Right renal cortex interstitium (tissue), 3 donors: ENCODE results near the gene ZNF524. TPM values are rescaled to one million over a fixed set of nuclear protein-coding genes. Genes with fewer than 3 reads are reported as not detected.

Experiments
- DNase-seq, 3 donors: peaks; one replicate each; pipeline ENCODE4 v3.0.0-alpha.2; 2013; ENCODE audit warnings: low read depth in 3 of 3, low spot score in 2 of 3
- polyA plus RNA-seq, 3 donors: library from polyadenylated mRNA; unstranded; fragments of 120-200 nt; gene quantifications; one replicate each; pipeline ENCODE4 v1.2.1, GENCODE V29; 2013; ENCODE audit not compliant: insufficient read length in 3 of 3

Gene ZNF524
- polyA plus RNA-seq, 3 donors = 6.0 to 8.1 (median 6.6) TPM

DNA sequence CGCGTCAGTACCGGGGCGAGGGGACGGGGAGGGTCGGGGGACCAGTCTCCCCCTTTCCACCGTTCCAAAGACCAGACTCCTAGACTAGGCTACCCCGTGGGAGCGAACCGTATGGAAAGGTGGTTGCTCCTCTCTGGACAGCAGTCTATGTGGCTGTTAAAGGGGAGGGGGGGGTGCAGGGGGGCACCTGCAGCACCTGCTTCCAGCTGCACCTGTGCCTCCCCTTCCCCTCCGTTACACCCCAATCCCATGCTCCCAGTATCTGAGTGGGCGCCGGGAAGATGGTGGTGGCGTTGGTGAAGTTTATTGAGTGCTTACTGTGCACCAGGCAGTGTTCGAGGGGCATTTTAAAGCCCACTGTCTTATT lies 557 bp downstream of the ZNF524 start:
- no peak for DNase-seq

DNA sequence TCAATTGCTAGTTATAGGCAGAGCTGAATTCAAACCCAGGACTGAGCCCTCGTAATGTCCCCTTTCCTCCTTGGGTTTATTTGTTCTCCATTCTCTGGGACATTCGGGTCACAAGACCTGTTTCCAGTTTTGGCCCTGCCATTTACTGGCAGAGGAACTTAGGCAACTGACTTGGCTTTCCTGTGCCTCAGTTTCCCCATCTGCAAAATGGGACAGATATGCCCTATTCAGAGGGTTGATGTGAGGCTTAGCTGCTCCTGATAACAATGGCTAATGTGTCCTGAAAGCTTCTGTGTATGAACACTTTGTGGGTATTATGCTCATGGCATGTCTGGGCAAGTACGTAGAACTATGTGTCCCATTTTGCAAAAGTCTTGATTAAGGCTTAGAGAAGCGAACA lies 996 bp downstream of the ZNF524 start:
- DNase-seq = no peak

DNA sequence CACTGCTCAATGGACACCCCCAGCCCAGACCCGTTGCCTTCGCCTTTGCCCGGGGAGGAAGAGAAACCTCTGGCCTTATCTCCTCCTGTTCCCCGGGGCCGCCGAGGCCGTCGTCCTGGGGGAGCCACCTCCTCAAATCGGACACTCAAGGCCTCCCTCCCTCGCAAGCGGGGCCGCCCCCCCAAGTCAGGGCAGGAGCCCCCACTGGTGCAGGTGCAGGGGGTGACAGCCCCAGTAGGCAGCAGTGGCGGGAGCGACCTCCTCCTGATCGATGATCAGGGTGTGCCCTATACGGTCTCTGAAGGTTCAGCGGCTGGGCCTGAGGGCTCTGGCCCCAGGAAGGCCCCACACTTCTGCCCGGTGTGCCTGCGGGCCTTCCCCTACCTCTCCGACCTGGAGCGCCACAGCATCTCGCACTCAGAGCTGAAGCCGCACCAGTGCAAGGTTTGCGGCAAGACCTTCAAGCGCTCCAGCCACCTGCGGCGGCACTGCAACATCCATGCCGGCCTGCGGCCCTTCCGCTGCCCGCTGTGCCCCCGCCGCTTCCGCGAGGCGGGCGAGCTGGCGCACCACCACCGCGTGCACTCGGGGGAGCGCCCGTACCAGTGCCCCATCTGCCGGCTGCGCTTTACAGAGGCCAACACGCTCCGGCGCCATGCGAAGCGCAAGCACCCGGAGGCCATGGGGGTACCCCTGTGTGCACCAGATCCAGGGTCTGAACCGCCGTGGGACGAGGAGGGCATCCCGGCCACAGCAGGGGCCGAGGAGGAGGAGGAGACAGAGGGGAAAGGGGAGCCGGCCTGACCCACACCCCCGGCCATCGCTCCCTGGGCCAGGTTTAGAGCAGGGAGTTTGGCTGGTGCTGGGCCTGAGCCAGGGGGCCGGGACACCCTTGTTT lies 2.3 kb downstream of the ZNF524 start:
- no peak for DNase-seq

DNA sequence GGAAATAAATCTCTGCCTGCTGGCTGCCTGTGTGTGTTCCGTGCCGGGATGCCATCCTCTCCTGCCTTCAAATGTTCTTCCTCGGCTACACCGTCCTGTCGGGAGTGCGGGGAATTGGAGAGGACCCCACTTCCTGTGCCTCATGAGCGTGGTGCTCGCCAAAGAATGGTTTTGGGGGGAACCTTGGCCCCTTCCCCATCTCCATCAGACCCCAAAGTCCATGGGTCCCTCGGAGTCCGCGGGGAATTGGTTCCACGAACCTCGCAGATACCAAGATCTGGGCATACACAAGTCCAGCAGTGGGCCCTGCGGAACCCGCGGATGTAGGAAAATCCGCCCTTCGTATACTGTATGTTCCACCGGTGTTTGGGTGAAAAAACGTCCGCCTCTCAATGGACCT lies 3.0 kb downstream of the ZNF524 start:
- no peak for DNase-seq

DNA sequence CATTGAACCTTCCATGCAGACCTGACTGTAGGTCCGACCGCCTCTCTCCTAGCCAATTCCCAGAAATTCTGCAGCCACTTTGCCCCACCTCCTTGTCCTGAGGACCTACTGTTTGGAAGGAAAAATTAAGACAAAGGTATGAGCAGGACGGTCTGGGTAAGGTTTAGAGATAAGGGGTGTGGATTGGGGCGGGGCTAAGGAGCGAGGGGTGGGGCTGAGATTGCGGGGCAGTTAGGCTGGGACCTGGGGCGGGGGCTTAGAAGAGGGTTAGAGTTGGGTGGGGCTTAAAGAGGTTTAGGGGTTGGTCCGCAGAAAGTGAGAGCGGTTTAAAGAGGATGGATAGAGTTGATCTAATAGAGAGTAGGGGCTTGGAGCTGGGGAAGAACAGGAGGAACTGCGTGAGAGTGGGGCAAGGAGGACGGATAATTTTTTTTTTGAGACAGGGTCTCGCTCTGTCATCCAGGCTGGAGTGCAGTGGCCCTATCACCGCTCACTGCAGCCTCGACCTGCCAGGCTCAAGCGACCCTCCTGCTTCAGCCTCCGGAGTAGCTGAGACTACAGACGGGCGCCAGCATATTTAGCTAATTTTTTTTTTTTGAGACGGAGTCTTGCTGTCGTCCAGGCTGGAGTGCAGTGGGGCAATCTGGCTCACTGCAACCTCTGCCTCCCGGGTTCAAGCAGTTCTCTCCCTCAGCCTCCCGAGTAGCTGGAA lies 3.6 kb downstream of the ZNF524 start:
- DNase-seq = no peak

DNA sequence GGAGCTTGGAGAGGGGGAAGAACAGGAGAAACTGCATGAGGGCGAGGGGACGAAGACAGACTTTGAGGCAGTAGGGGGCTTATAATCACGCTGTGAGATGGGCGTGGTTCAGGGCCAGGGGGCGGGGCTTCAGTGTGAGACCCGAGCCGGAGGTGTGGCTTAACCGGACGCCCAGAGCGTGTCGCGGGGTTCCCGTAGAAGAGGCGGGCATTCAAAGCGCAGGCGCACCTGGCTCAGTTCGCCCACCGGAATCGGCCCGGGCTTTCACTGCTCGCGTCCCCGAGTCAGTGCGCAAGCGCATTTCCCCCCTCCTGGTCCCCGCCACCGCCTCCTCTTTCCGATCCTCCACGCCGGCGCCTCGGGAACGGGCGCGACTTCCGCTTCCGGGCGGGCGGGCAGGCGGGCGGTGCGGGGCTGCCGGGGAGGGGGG lies 5.1 kb downstream of the ZNF524 start:
- peak in 2 of 3 donors; percentile 90 to 95 for DNase-seq

DNA sequence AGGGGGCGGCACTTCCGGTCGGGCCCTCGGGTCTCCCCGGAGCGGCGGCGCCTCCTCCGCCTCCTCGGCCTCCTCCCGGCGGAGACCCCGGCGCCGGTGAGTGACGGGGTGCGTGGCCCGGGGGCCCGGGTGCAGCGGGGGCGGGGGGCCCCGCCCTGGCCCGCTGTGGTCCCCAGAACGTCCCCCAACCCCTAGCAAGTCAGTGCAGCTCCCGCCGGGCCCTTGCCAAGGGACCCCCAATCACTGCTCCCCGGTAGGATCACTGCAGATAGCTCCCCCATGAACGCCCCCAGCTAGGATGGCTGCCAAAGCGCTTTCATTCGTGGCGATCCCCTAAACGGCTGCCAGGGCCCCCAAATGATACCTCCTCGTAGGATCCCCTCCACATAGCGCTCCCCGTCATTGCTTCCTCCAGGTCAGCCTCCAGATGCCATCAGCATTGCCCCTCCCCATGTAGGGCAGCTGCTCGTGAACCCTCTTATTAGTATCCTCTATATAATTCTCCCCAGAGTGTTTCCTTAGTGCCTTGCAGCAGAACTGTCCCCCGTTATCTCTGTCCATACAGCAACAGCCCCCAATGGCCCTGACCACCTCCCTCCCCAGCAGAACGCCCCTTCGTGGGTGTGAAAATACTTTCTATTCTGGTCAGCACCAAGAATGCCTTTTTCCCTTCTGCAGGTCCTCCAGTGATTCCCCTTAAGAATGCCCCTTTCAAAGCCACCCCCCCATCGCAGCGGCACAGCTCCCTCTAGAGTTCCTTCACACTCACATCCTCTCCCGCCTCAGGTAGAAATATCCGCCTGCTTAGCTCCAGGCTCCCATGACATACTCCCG lies 5.8 kb downstream of the ZNF524 start, which contains the start of gene ZNF865:
Gene ZNF865 (plus strand): TSS at position 11 of the 834 bp plus-strand sequence. CDS start 7,972 bp downstream, outside the sequence.
- peak in 2 of 3 donors; percentile 64 to 73 for DNase-seq

DNA sequence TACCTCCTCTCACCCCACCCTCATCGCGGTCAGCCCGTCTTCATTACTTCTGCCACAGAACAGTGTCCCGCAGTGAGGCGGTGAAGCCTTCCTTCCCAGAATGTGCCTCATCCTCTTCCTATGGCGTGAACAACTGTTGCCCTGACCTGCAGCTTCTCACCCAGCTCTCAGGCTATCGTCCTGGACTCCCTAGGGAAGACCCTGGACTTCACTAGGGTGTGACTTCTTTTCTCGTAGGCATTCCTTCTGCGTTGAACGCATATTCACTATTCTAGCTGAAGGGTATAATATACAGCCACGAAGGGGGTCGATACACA lies 6.3 kb downstream of the ZNF524 start:
- DNase-seq = no peak

DNA sequence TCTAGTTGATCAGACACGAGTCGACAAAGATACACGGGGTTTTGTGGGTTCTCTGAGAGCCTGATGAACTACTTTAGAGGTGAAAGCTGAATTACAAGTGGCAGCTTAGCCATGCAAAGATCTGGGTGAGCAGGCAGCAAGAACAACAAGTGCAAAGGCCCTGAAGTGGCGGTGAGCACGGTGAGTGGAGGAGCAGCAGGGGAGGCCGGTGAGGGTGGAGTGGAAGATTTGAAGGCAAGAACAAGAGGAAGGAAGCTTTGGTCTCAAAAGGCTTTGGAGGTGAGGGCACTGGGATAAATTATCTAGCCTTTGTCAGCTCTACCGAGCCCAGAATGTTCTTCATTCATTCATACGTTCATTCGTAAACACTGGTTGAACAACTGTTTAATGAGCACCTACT lies 6.7 kb downstream of the ZNF524 start:
- DNase-seq = no peak

DNA sequence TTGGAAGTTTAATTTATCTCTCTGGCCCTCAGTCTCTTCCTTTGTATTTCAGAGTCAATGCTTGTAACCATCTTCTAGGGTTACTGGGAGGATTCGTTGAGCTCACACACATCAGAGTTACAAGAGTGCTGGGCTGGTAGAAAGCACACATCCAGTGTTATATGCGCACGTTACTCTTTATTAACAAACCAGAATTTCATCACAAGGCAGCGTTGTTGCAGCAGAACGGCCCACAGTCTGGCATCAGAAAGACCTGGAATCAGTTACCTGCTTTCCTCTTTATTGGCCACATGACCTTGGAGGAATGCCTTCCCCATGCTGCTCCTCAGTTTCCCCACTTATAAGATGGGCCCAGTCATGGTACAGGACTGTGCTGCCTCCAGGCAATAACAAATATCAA lies 9.2 kb downstream of the ZNF524 start:
- DNase-seq = no peak

DNA sequence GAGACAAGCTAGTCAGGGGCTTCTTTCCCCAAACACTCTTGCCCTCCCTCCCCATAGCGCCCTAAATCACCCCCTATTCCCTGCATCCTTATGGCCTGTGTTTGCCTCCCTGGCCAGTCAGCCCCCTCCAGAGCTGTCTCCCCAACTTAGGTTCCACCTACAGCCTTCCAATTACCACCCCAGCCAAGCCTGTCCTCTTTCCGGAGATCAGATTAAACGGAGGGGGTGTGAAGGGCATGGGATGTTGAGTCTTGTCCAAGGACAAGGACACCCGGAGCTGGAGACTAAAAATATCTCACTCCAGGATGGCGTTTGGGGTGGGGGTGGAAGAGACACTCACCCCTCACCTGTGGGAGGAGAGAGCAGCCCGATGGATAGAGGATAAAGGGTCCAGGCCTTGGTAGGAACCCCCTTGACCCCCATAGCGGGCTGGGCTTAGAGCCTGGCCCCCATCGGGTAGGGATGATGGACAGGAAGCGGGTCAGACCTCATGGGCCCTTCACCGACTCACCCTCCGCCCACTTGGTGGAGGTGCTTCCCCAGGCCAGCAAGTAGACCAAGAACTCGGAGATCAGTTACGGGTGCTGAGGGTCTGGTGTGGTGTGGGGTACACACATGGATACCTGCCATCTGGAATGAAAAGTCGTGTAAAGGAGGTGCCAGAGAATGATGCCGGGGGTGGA lies 11.4 kb downstream of the ZNF524 start:
- DNase-seq = no peak

DNA sequence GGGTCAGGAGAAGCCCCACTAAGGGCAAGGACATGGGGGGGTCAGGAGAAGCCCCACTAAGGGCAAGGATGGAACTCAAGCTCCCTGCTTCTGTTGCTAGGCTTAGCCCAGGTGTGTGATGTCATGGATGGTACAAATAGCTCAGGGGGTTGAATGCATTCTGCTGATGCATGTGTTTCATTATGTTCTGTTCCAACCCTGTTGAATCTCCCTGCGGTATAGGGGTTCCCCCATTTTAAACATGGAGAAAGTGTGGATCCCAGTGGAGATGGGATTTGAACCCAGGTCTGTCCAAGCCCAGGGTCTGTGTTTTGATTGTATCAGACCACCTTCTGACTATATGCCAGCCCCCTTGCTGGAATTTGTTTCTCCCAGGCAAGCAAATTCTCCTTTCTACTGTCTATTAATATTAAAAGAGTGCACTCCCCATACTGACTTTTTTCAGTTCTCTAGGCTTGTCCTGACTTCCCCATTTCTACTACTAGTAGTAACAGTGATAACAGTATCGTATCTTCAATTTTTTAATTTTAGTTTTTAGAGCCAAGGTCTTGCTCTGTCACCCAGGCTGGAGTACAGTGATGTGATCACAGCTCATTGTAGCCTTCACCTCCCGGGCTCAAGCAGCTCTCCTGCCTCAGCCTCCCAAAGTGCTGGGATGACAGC lies 12.0 kb downstream of the ZNF524 start:
- no peak for DNase-seq

DNA sequence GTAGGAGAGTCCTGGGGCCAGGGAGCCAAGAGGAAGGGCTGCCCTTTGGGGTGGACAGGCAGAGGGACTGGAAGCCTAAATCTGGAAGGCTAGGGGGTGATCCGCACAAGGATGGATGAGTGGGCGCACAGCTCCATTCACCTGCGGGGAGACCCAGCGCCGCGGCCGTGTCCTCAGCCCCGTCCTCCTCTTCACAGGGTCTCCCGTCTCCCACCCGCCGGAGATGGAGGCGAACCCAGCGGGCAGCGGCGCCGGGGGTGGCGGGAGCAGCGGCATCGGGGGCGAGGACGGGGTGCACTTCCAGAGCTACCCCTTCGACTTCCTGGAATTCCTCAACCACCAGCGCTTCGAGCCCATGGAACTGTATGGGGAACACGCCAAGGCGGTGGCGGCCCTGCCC lies 13.3 kb downstream of the ZNF524 start:
- no peak for DNase-seq

DNA sequence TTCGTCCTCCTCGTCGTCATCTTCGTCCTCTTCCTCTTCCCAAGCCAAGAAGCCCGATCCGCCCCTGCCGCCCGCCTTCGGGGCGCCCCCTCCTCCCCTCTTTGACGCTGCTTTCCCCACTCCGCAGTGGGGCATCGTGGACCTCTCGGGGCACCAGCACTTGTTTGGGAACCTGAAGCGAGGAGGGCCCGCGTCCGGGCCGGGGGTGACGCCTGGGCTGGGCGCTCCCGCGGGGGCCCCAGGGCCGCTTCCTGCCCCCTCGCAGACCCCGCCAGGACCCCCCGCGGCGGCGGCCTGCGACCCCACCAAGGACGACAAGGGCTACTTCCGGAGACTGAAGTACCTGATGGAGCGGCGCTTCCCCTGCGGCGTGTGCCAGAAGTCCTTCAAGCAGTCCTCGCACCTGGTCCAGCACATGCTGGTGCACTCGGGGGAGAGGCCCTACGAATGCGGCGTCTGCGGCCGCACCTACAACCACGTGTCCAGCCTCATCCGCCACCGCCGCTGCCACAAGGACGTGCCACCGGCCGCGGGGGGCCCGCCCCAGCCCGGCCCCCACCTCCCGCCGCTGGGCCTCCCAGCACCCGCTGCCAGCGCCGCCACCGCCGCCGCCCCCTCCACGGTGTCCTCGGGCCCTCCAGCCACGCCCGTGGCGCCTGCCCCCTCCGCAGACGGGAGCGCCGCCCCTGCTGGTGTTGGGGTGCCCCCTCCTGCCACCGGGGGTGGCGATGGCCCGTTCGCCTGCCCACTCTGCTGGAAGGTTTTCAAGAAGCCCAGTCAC lies 14.0 kb downstream of the ZNF524 start:
- no peak for DNase-seq

DNA sequence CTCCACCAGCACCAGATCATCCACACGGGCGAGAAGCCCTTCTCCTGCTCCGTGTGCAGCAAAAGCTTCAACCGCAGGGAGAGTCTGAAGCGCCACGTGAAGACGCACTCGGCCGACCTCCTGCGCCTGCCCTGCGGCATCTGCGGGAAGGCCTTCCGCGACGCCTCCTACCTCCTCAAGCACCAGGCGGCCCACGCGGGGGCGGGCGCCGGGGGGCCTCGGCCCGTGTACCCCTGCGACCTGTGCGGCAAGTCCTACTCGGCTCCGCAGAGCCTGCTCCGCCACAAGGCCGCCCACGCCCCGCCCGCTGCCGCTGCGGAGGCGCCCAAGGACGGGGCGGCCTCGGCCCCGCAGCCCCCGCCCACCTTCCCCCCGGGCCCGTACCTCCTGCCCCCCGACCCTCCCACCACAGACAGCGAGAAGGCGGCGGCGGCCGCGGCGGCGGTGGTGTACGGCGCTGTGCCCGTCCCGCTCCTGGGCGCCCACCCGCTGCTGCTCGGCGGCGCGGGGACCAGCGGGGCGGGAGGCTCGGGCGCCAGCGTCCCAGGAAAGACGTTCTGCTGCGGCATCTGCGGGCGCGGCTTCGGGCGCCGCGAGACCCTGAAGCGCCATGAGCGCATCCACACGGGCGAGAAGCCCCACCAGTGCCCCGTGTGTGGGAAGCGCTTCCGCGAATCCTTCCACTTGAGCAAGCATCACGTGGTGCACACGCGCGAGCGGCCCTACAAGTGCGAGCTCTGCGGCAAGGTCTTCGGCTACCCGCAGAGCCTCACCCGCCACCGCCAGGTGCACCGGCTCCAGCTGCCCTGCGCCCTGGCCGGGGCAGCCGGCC lies 14.8 kb downstream of the ZNF524 start:
- no peak for DNase-seq

DNA sequence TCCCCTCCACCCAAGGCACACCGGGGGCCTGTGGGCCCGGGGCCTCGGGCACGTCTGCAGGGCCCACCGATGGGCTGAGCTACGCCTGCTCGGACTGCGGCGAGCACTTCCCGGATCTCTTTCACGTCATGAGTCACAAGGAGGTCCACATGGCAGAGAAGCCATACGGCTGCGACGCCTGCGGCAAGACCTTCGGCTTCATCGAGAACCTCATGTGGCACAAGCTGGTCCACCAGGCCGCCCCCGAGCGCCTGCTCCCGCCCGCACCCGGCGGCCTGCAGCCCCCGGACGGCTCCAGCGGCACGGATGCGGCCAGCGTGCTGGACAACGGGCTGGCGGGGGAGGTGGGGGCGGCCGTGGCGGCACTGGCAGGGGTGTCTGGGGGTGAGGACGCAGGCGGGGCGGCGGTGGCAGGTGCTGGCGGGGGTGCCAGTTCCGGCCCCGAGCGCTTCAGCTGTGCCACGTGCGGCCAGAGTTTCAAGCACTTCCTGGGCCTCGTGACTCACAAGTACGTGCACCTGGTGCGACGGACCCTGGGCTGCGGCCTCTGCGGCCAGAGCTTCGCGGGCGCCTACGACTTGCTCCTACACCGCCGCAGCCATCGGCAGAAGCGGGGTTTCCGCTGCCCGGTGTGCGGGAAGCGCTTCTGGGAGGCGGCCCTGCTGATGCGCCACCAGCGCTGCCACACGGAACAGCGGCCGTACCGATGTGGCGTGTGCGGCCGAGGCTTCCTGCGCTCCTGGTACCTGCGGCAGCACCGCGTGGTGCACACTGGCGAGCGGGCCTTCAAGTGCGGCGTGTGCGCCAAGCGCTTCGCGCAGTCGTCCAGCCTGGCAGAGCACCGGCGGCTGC lies 15.7 kb downstream of the ZNF524 start:
- DNase-seq = no peak

DNA sequence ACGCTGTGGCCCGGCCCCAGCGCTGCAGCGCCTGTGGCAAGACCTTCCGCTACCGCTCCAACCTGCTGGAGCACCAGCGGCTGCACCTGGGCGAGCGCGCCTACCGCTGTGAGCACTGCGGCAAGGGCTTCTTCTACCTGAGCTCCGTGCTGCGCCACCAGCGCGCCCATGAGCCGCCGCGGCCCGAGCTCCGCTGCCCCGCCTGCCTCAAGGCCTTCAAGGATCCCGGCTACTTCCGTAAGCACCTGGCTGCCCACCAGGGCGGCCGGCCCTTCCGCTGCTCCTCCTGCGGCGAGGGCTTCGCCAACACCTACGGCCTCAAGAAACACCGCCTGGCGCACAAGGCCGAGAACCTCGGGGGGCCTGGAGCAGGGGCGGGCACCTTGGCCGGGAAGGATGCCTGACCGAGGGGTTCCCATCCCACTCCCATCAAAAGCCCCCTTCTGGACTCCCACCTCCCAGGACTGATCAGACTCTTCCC lies 16.3 kb downstream of the ZNF524 start:
- no peak for DNase-seq
